Tibial nerve (tissue), 3 donors: ENCODE data around the gene INO80B.

Source experiments
- CTCF ChIP-seq, 5 experiments: fragments of 200-600 bp in 3 of 5; fragments of 450-650 bp in 2 of 5; sonication (generic) in 3 of 5; IDR thresholded peaks; one replicate each; pipeline ENCODE4 v1.5.1; 2016 to 2019; ENCODE audit warnings: antibody characterized with exemption in 5 of 5, mild to moderate bottlenecking in 3 of 5, moderate library complexity in 2 of 5
- POLR2A ChIP-seq, 2 donors: fragments of 450-650 bp; IDR thresholded peaks; one replicate each; pipeline ENCODE4 v1.6.1; 2017; ENCODE audit warnings: antibody characterized with exemption in 2 of 2, mild to moderate bottlenecking in 2 of 2, moderate library complexity in 2 of 2

- TF ChIP-seq POLR2A (IDR thresholded peaks at IDR 0.05) = no peak
- no peak for TF ChIP-seq CTCF (IDR thresholded peaks at IDR 0.05)
These were observed 44.5 kb downstream of the INO80B start, which contains the start of gene LBX2 for GRCh38 chr2:74499267-74499939.
